AG04449 (cell line): ENCODE data around the gene OR4N2.
"Not testable (repeated sequence)": the region's sequence is repeated elsewhere in the genome, so short reads cannot be mapped to it uniquely, and the experiment has no call there.

Source experiments
- CTCF ChIA-PET: fragments of 350-600 bp; formaldehyde crosslinking; extraction: SDS; loops from one replicate; lab custom pipeline; 2021; ENCODE audit warnings: antibody characterized with exemption; lab: Yijun Ruan, JAX
- POLR2A ChIA-PET: fragments of 400-600, 350-600 bp; formaldehyde crosslinking; extraction: SDS; loops from one replicate; lab custom pipeline; 2020; ENCODE audit warnings: antibody characterized with exemption, inconsistent platforms; lab: Yijun Ruan, JAX
- DNase-seq: peaks from one replicate; pipeline ENCODE4 v3.0.0-alpha.2; 2010; ENCODE audit warnings: low read depth, low spot score
- H3K4me3 ChIP-seq: 2 replicates; pipeline ENCODE4 v1.5.1; 2011; ENCODE audit warnings: low read depth, mild to moderate bottlenecking, control low read depth, low read length
- TF ChIP-seq, protein P1 (sequence below): IDR thresholded peaks from one replicate; pipeline ENCODE4 v1.5.1; 2011; ENCODE audit warnings: mild to moderate bottlenecking, moderate library complexity, low read length, control low read depth, inconsistent platforms; ENCODE audit not compliant: insufficient read depth; ENCODE audit errors: missing control alignments

The OR4N2 gene

DNA sequence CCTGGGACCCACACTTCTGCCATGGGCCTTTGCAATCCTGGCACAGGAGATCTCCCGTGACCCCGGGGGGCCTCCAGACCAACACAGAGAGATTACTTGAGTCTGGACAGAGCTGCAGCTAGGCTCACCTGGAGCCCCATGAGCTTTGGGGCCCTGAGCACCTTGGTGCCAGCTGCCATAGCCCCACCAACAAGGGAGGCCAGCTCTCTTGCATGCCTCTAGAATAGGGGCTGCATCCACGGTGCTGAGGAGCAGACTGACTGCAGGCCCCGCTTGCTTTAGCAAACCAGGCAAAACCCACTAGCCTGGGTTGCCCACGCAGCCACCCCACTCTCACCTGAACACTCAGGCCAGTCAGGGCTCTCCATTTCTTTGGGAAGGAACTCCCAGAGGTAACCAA, 3.7 kb upstream of the OR4N2 start:
- TF ChIP-seq, protein P1, sequence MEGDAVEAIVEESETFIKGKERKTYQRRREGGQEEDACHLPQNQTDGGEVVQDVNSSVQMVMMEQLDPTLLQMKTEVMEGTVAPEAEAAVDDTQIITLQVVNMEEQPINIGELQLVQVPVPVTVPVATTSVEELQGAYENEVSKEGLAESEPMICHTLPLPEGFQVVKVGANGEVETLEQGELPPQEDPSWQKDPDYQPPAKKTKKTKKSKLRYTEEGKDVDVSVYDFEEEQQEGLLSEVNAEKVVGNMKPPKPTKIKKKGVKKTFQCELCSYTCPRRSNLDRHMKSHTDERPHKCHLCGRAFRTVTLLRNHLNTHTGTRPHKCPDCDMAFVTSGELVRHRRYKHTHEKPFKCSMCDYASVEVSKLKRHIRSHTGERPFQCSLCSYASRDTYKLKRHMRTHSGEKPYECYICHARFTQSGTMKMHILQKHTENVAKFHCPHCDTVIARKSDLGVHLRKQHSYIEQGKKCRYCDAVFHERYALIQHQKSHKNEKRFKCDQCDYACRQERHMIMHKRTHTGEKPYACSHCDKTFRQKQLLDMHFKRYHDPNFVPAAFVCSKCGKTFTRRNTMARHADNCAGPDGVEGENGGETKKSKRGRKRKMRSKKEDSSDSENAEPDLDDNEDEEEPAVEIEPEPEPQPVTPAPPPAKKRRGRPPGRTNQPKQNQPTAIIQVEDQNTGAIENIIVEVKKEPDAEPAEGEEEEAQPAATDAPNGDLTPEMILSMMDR, result no peak
- ChIA-PET CTCF (no interaction called here), POLR2A (no interaction called here)
- no peak for DNase-seq
- H3K4me3 ChIP-seq, result no peak overlapping the region

GRCh38 chr14:19800282-19801117, 3.1 kb upstream of the OR4N2 start:
- no peak overlapping the region for H3K4me3 ChIP-seq
- ChIA-PET CTCF (no interaction called here), POLR2A (no interaction called here)
- no peak for DNase-seq
- TF ChIP-seq, protein P1, result no peak

DNA sequence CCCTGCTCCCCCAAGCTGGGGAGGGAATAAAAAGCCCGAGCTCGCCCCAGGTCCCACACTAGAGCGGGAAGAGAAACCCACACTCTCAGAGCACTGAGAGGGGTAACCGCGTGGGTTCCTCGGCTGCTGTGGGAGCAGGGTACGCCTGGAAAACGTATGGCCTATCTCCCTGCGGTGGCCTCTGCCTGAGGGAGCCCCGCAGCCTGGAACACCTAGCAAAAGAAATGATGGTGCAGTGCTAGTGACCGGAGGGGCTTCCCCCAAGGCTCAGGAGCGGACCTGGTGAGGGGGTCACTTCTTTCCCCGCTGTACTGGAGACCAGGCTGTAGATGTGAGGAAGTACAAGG, 2.5 kb upstream of the OR4N2 start:
- CTCF ChIA-PET, result no interaction called here
- TF ChIP-seq, protein P1, result no peak
- no peak overlapping the region for H3K4me3 ChIP-seq
- no peak for DNase-seq
- POLR2A ChIA-PET, result no interaction called here

GRCh38 chr14:19813171-19813920, 9.8 kb downstream of the OR4N2 start:
- H3K4me3 ChIP-seq, POLR2A ChIA-PET, CTCF ChIA-PET, DNase-seq: not testable (repeated sequence)

DNA sequence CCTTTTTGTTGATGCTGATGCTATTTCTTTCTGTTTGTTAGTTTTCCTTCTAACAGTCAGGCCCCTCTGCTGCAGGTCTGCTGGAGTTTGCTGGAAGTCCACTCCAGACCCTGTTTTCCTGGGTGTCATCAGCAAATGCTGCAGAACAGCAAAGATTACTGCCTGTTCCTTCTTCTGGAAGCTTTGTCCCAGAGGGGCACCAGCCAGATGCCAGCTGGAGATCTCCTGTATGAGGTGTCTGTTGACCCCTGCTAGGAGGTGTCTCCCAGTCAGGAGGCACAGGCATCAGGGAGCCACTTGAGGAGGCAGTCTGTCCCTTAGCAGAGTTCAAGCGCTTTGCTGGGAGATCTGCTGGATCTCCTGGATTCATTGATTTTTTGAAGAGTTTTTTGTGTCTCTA, 16.3 kb downstream of the OR4N2 start:
- DNase-seq, POLR2A ChIA-PET, CTCF ChIA-PET, H3K4me3 ChIP-seq: not testable (repeated sequence)

DNA sequence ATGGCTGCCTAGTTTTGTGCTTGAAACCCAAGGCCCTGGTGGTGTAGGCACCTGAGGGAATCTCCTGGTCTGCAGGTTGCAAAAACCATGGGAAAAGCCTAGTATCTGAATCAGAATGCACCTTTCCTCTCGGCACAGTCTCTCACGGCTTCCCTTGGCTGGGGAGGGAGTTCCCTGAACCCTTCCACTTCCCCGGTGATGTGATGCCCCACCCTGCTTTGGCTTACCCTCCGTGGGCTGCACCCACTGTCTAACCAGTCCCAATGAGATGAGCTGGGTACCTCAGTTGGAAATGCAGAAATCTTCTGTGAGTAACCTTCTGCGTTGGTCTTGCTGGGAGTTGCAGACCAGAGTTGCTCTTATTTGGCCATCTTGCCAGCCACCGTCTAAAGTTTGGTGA, 17.4 kb downstream of the OR4N2 start:
- POLR2A ChIA-PET, DNase-seq, CTCF ChIA-PET, H3K4me3 ChIP-seq: not testable (repeated sequence)

- POLR2A ChIA-PET, result no interaction called here
- TF ChIP-seq, protein P1, result no peak
- DNase-seq, result no peak
- H3K4me3 ChIP-seq, result no peak overlapping the region
- CTCF ChIA-PET, result no interaction called here
These were observed 19.6 kb downstream of the OR4N2 start for GRCh38 chr14:19823178-19823577.
